Measurements from ENCODE around the gene ITGB6.
A peak's percentile ranks its signal among the peaks of the same experiment; 100 is the strongest.

The ITGB6 gene

DNA sequence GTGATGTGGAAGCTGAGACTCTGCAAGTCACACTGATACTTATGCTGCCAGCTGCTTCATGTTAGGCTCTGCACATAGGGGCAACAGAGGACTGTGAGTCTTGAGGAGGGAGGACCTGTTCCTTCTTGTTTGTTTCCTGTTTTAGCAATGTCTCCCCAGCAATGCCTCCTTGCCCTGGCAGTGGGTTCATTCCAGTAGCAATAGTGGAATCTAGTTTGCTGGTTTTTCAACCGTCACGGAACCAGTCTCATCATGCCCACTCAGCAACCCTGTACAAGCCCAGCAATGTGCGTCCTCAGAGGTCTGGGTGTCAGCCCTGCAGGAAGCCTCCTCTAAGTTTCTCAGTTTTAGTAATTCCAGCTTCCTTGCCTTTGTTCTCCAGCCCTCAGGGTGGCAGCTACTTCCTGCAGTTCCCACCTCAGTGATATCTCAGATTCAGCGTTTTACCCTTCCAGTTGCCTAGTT is 20.5 kb upstream of the ITGB6 start:
- no peaks in the 10 kb centered on the region for H3K36me3 ChIP-seq (ENCODE audit: control insufficient read depth in 1 of 2, insufficient read depth in 2 of 2, low read depth in 1 of 2, low read length in 2 of 2)
- DNase-seq, result no peak
- H3K27me3 ChIP-seq (ENCODE audit: control insufficient read depth in 1 of 2, insufficient read depth in 1 of 2, low read length in 2 of 2), result no peaks in the 10 kb centered on the region
- no peak overlapping the region for H3K4me3 ChIP-seq (ENCODE audit: insufficient read depth in 1 of 2, low read depth in 1 of 2, low read length in 2 of 2)
- no peak overlapping the region for H2AFZ ChIP-seq (ENCODE audit: low read depth, low read length)
- no peak overlapping the region for H3K14ac ChIP-seq (ENCODE audit: low read length in 2 of 2)
- H3K27ac ChIP-seq (ENCODE audit: low read length, poor library complexity, severe bottlenecking), result peak overlapping the region; percentile 84
- no peak overlapping the region for H2BK15ac ChIP-seq (ENCODE audit: low read depth, poor library complexity, severe bottlenecking)
- H2BK12ac ChIP-seq (ENCODE audit: low read length in 2 of 2), result peak overlapping the region in 1 of 2 experiments; percentile 51
- peak overlapping the region; percentile 22 for H2BK120ac ChIP-seq (ENCODE audit: low read depth, low read length)
- no peak overlapping the region for H2BK5ac ChIP-seq (ENCODE audit: low read depth, low read length, poor library complexity, severe bottlenecking)
- peak overlapping the region; percentile 88 for H2AK5ac ChIP-seq (ENCODE audit: low read length, severe bottlenecking)
- H3K9me3 ChIP-seq (ENCODE audit: control insufficient read depth, low read length), result no peaks in the 10 kb centered on the region
- peaks cover 6% of the 10 kb centered on the region for H3K79me1 ChIP-seq (replicated peaks; ENCODE audit: low read length, poor library complexity, severe bottlenecking)
- H4K8ac ChIP-seq (ENCODE audit: low read length), result no peak overlapping the region
- no peak overlapping the region for H4K91ac ChIP-seq (ENCODE audit: low read length)
- H3K4me2 ChIP-seq (ENCODE audit: low read length, poor library complexity, severe bottlenecking), result no peak overlapping the region
- H3K18ac ChIP-seq (ENCODE audit: low read depth in 1 of 2, low read length in 2 of 2), result peak overlapping the region in 1 of 2 experiments; percentile 61
- H3K4ac ChIP-seq (ENCODE audit: low read depth in 1 of 2, low read length in 2 of 2), result no peak overlapping the region
- no peak overlapping the region for H3K23ac ChIP-seq (ENCODE audit: low read length in 2 of 2)
- 70% methylated on average over 4 of the region's 4 CpGs for WGBS
- peaks cover 23% of the 10 kb centered on the region for H3K4me1 ChIP-seq (ENCODE audit: control insufficient read depth, insufficient read depth, low read depth, low read length)
- no peak overlapping the region for H3K9ac ChIP-seq (ENCODE audit: low read length)

DNA sequence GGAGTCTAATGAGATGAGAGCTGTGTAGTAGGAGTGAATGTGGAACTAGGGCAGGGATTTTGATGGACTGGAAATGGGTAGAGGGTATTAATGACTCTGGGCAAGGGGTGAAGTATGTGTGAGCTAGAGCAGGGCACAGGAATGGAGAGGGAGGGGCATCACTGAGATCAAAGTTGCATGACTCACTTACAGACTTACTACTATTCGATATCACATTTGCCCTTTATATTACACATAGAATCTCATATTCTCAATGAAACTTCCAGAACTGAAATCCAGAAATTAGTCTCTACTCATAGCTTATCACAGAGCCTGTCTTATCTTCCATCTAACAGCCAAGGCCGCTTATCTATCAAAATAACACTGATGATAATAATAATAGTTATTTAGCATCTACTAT is 20.0 kb upstream of the ITGB6 start:
- no peaks in the 10 kb centered on the region for H3K27me3 ChIP-seq (ENCODE audit: control insufficient read depth in 1 of 2, insufficient read depth in 1 of 2, low read length in 2 of 2)
- no peak overlapping the region for H4K91ac ChIP-seq (ENCODE audit: low read length)
- H3K27ac ChIP-seq (ENCODE audit: low read length, poor library complexity, severe bottlenecking), result peak overlapping the region; percentile 25
- no peak overlapping the region for H2BK15ac ChIP-seq (ENCODE audit: low read depth, poor library complexity, severe bottlenecking)
- H2AFZ ChIP-seq (ENCODE audit: low read depth, low read length), result no peak overlapping the region
- no peak overlapping the region for H3K18ac ChIP-seq (ENCODE audit: low read depth in 1 of 2, low read length in 2 of 2)
- H3K9ac ChIP-seq (ENCODE audit: low read length), result no peak overlapping the region
- no peak overlapping the region for H3K23ac ChIP-seq (ENCODE audit: low read length in 2 of 2)
- H3K14ac ChIP-seq (ENCODE audit: low read length in 2 of 2), result no peak overlapping the region
- H2AK5ac ChIP-seq (ENCODE audit: low read length, severe bottlenecking), result peak overlapping the region; percentile 45
- no peak overlapping the region for H3K4me2 ChIP-seq (ENCODE audit: low read length, poor library complexity, severe bottlenecking)
- WGBS, result 100% methylated on average over 1 of the region's 2 CpGs
- H3K4me1 ChIP-seq (ENCODE audit: control insufficient read depth, insufficient read depth, low read depth, low read length), result peaks cover 23% of the 10 kb centered on the region
- H4K8ac ChIP-seq (ENCODE audit: low read length), result no peak overlapping the region
- peaks cover 6% of the 10 kb centered on the region for H3K79me1 ChIP-seq (replicated peaks; ENCODE audit: low read length, poor library complexity, severe bottlenecking)
- no peak overlapping the region for H2BK120ac ChIP-seq (ENCODE audit: low read depth, low read length)
- no peaks in the 10 kb centered on the region for H3K9me3 ChIP-seq (ENCODE audit: control insufficient read depth, low read length)
- H2BK5ac ChIP-seq (ENCODE audit: low read depth, low read length, poor library complexity, severe bottlenecking), result no peak overlapping the region
- H3K4ac ChIP-seq (ENCODE audit: low read depth in 1 of 2, low read length in 2 of 2), result no peak overlapping the region
- no peak for DNase-seq
- H3K4me3 ChIP-seq (ENCODE audit: insufficient read depth in 1 of 2, low read depth in 1 of 2, low read length in 2 of 2), result no peak overlapping the region
- H2BK12ac ChIP-seq (ENCODE audit: low read length in 2 of 2), result no peak overlapping the region
- no peaks in the 10 kb centered on the region for H3K36me3 ChIP-seq (ENCODE audit: control insufficient read depth in 1 of 2, insufficient read depth in 2 of 2, low read depth in 1 of 2, low read length in 2 of 2)

DNA sequence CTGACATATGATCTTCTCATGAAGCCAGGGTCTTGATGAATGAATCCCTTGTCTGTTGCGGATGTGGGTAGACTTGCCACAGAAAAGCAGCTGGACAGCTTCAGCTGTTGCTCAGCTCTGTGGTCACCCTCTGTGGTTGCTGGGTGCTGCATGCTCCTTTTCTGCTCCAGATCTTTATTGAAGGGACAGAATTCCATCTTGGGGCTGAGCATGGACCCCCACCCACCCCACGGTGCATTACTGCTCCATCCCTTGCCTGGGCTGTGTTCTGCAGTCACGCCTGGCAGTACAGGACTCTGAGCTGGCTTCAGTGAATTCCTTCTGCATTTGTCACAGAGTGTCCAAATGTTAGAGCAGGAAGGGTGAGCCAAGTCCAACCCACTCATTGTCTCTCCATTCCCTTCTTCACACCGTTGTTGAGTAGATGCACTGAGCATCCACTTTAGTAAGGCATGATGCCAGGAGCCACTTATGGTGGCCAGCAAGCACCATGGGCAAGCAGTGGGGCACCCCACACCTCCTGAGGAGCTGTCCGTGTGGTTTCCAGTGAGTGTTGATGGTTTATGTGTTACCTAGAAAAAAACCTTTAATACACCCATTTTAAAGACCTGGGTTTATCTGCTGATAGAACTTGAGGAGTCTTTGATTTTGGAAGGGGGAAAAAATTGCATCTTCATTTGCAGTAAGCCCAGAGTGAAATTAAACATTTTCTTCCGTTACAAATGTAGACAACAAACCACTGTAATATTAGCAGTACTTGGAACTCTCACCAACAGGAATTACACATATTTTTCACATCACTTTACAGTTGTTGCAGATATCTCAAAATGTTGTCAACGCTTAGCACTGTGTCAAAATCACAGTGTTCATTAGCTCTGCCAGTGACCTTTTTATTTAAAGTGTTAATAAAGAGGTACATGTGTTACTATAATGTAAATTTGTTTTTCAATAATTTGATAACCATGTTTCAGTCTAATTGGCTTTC is 14.7 kb upstream of the ITGB6 start:
- Histone ChIP-seq H3K18ac (ENCODE audit: low read depth in 1 of 2, low read length in 2 of 2) (peak overlapping the region; percentile 5 to 67), H3K36me3 (ENCODE audit: control insufficient read depth in 1 of 2, insufficient read depth in 2 of 2, low read depth in 1 of 2, low read length in 2 of 2) (no peaks in the 10 kb centered on the region), H3K9ac (ENCODE audit: low read length) (peak overlapping the region; percentile 6), H2BK120ac (ENCODE audit: low read depth, low read length) (no peak overlapping the region), H2BK15ac (ENCODE audit: low read depth, poor library complexity, severe bottlenecking) (no peak overlapping the region), H4K8ac (ENCODE audit: low read length) (no peak overlapping the region), H3K27ac (ENCODE audit: low read length, poor library complexity, severe bottlenecking) (peak overlapping the region; percentile 88), H2BK12ac (ENCODE audit: low read length in 2 of 2) (peak overlapping the region in 1 of 2 experiments; percentile 94), H3K4me1 (ENCODE audit: control insufficient read depth, insufficient read depth, low read depth, low read length) (peaks cover 7% of the 10 kb centered on the region), H2AK5ac (ENCODE audit: low read length, severe bottlenecking) (peak overlapping the region; percentile 24), H4K91ac (ENCODE audit: low read length) (no peak overlapping the region), H3K23ac (ENCODE audit: low read length in 2 of 2) (no peak overlapping the region), H3K4me2 (ENCODE audit: low read length, poor library complexity, severe bottlenecking) (no peak overlapping the region), H3K4me3 (ENCODE audit: insufficient read depth in 1 of 2, low read depth in 1 of 2, low read length in 2 of 2) (no peak overlapping the region), H3K79me1 (replicated peaks; ENCODE audit: low read length, poor library complexity, severe bottlenecking) (no peaks in the 10 kb centered on the region), H2BK5ac (ENCODE audit: low read depth, low read length, poor library complexity, severe bottlenecking) (peak overlapping the region; percentile 63), H3K27me3 (ENCODE audit: control insufficient read depth in 1 of 2, insufficient read depth in 1 of 2, low read length in 2 of 2) (no peaks in the 10 kb centered on the region), H3K14ac (ENCODE audit: low read length in 2 of 2) (peak overlapping the region in 1 of 2 experiments; percentile 30), H2AFZ (ENCODE audit: low read depth, low read length) (no peak overlapping the region), H3K9me3 (ENCODE audit: control insufficient read depth, low read length) (no peaks in the 10 kb centered on the region), H3K4ac (ENCODE audit: low read depth in 1 of 2, low read length in 2 of 2) (peak overlapping the region in 1 of 2 experiments; percentile 37)
- DNase-seq, result peak; percentile 80
- 26% methylated on average over 5 of the region's 7 CpGs for WGBS

DNA sequence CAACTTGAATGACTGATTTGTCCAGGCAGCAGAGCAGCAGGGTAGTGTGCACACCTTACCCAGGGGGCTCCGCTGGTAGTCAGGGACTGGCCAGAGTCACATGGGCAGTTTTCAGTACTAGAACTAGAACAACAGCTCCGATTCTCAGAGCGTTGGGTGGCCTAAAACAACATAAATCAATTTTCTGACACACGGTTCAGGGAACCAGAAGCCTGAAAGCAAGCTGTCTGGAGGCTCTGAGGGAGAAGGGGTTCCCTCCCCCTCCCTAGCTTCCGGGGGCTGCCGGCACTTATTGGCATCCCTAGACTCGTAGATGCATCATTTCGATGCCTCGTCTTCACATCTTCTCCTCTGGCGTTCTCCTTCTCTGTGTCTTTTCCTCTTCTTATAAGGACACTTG is 13.4 kb upstream of the ITGB6 start:
- Histone ChIP-seq H2BK12ac (ENCODE audit: low read length in 2 of 2) (no peak overlapping the region), H3K4ac (ENCODE audit: low read depth in 1 of 2, low read length in 2 of 2) (no peak overlapping the region), H2AFZ (ENCODE audit: low read depth, low read length) (no peak overlapping the region), H2BK15ac (ENCODE audit: low read depth, poor library complexity, severe bottlenecking) (no peak overlapping the region), H3K18ac (ENCODE audit: low read depth in 1 of 2, low read length in 2 of 2) (no peak overlapping the region), H3K14ac (ENCODE audit: low read length in 2 of 2) (no peak overlapping the region), H4K8ac (ENCODE audit: low read length) (no peak overlapping the region), H3K4me3 (ENCODE audit: insufficient read depth in 1 of 2, low read depth in 1 of 2, low read length in 2 of 2) (no peak overlapping the region), H3K9ac (ENCODE audit: low read length) (no peak overlapping the region), H3K4me1 (ENCODE audit: control insufficient read depth, insufficient read depth, low read depth, low read length) (peaks cover 12% of the 10 kb centered on the region), H3K4me2 (ENCODE audit: low read length, poor library complexity, severe bottlenecking) (no peak overlapping the region), H3K79me1 (replicated peaks; ENCODE audit: low read length, poor library complexity, severe bottlenecking) (no peaks in the 10 kb centered on the region), H2BK120ac (ENCODE audit: low read depth, low read length) (no peak overlapping the region), H3K23ac (ENCODE audit: low read length in 2 of 2) (no peak overlapping the region), H2BK5ac (ENCODE audit: low read depth, low read length, poor library complexity, severe bottlenecking) (no peak overlapping the region), H3K27me3 (ENCODE audit: control insufficient read depth in 1 of 2, insufficient read depth in 1 of 2, low read length in 2 of 2) (no peaks in the 10 kb centered on the region), H3K36me3 (ENCODE audit: control insufficient read depth in 1 of 2, insufficient read depth in 2 of 2, low read depth in 1 of 2, low read length in 2 of 2) (no peaks in the 10 kb centered on the region), H2AK5ac (ENCODE audit: low read length, severe bottlenecking) (peak overlapping the region; percentile 40), H3K27ac (ENCODE audit: low read length, poor library complexity, severe bottlenecking) (no peak overlapping the region), H4K91ac (ENCODE audit: low read length) (no peak overlapping the region), H3K9me3 (ENCODE audit: control insufficient read depth, low read length) (no peaks in the 10 kb centered on the region)
- 92% methylated on average over 10 of the region's 10 CpGs for WGBS
- DNase-seq, result no peak
